Activated T-helper 1 cell treated with Interleukin-2 at 50 U/mL for 16 hours (primary cell): Measurements from ENCODE around the gene LRP8.
"Not testable (repeated sequence)": the region's sequence is repeated elsewhere in the genome, so short reads cannot be mapped to it uniquely, and the experiment has no call there.

Source experiments
- DNase-seq: peaks from one replicate; pipeline ENCODE4 v3.0.0-alpha.2; 2020; ENCODE audit warnings: low read depth

Gene LRP8

GRCh38 chr1:53210352-53210751 is 117.5 kb downstream of the LRP8 start:
- DNase-seq: no peak

GRCh38 chr1:53207726-53208125 is 120.1 kb downstream of the LRP8 start:
- DNase-seq: no peak

DNA sequence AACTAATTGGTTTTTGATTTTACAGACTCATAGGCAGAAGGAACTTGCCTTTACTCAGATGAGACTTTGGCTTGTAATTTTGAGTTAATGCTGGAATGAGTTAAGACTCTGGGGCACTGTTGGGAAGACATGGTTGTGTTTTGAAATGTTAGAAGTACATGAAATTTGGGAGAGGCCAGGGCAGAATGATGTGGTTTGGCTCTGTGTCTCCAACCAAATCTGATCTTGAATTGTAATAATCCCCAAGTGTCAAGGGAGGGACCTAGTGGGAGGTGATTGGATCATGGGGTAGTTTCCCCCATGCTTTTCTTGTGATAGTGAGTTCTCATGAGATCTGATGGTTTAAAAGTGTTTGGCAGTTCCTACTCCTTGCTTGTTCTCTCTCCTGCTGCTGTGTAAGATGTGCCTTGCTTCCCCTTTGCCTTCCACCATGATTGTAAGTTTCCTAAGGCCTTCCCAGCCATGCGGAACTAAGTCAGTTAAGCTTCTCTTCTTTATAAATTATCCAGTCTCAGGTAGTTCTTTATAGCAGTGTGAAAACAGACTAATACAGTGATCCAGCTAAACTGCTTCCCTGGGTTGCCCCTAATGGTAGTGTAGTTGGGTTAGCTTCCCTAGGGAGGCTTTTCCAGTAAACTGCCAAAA is 121.0 kb downstream of the LRP8 start:
- no peak for DNase-seq

- DNase-seq: not testable (repeated sequence)
These were observed 121.7 kb downstream of the LRP8 start for GRCh38 chr1:53206083-53206685.

- not testable (repeated sequence) for DNase-seq
These were observed 122.4 kb downstream of the LRP8 start for GRCh38 chr1:53205496-53205895.

DNA sequence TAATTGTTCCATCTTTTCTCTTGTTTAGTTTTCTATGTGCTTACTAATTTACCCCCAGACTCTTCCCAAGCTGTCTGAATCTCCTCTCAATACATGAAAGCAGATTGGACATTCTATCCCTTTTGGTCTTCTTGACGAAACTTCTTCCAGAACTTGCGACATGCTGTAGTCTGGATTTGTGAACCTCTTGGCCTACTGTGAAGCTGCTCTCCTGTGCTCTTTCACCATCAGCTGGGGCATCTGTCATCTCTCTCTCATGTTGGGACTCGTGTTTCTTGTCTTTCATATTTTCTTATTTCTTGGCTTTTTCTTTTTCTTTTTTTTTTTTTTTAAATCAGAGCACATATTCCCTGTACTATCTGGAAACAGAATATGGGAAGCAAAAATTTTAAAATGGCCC is 124.4 kb downstream of the LRP8 start:
- DNase-seq: no peak

GRCh38 chr1:53198241-53198651 is 129.6 kb downstream of the LRP8 start:
- no peak for DNase-seq

GRCh38 chr1:53197291-53198200 is 130.3 kb downstream of the LRP8 start:
- DNase-seq: no peak

- peak; percentile 88 for DNase-seq
These were observed 131.2 kb downstream of the LRP8 start, which contains the start of gene CPT2 for GRCh38 chr1:53196485-53197290. Gene CPT2 (plus strand): TSS chr1:53196824. CDS start chr1:53196944, 120 bp downstream.

DNA sequence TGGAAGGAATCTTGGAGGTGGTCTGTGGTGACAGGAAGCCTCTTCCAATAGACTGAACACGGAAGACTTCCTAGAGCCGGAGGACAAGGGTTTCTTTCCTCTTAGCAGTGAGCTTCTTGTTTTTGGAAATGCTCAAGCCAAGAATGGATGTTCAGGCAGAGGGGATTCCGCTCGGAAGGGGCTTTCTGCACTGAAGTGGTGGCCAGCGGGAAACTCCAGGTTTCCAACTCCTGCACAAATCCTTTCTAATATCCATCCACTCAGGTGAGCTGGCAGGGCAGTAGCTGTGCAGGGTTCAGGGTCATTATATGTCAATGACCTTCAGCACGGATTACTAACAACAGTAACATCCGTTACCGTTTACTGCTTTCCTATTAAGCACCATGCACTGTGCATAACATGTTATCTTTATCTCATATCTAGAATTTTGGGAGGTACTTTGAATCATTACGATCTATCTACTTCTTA is 131.8 kb downstream of the LRP8 start:
- DNase-seq: no peak

DNA sequence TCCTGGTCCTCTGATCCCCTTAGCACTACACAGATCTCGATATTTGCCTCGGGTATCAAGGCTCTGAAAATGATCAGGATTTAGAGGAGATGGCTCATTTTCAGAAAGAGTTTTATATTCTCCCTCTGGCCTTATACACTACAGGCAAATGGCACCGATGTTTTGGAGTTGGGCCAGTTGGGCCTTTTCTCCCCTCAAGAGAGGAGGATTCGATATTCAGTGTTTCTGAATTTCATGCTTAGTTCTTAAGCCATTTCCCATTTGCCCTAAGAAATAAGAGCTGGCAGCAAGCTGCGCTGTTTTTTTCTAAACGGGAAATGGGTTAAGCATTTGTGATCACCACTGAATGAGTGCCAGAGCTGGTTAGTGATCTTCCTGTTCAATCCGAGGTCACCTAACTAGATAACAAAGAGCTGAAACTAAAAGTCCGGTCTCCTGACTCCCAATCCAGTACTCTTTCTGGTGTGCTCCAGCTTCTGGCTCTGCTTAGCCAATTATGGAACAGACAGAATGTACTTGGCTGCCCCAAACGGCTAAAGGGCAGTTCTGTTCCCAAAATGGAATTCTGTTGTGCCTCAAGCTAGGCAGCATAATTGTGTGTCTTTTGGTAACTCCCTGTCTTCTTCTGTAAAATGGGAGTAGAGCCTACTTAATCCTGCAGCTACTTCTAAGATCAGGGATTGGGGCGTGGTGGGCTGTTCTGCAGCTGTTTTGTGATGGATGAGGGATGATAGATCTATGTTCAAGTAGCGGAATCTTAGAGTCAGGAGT is 132.4 kb downstream of the LRP8 start:
- no peak for DNase-seq
